ENCODE measurements around the gene KRTAP10-2.

KRTAP10-2 gene

GRCh38 chr21:44524414-44525371 is 26.6 kb downstream of the KRTAP10-2 start:
- DNase-seq, result no peak

GRCh38 chr21:44523567-44524413 is 27.5 kb downstream of the KRTAP10-2 start:
- DNase-seq, result no peak

GRCh38 chr21:44522753-44523204 is 28.5 kb downstream of the KRTAP10-2 start:
- no peak for DNase-seq

- no peak for DNase-seq
Measured at GRCh38 chr21:44521928-44522752, 29.2 kb downstream of the KRTAP10-2 start.

GRCh38 chr21:44521301-44521927 is 29.9 kb downstream of the KRTAP10-2 start:
- no peak for DNase-seq

- no peak for DNase-seq
Measured at GRCh38 chr21:44520326-44521300, 30.7 kb downstream of the KRTAP10-2 start.

GRCh38 chr21:44519346-44520325 is 31.7 kb downstream of the KRTAP10-2 start:
- no peak for DNase-seq

- no peak for DNase-seq
Measured at GRCh38 chr21:44518686-44519085, 32.6 kb downstream of the KRTAP10-2 start.

GRCh38 chr21:44517175-44517899 is 34.0 kb downstream of the KRTAP10-2 start:
- no peak for DNase-seq

- DNase-seq, result no peak
Measured at GRCh38 chr21:44516828-44517174, 34.5 kb downstream of the KRTAP10-2 start.

- DNase-seq, result no peak
Measured at GRCh38 chr21:44516342-44516741, 35.0 kb downstream of the KRTAP10-2 start.

GRCh38 chr21:44515359-44516165 is 35.7 kb downstream of the KRTAP10-2 start:
- DNase-seq, result no peak

- no peak for DNase-seq
Measured at GRCh38 chr21:44514746-44515358, 36.5 kb downstream of the KRTAP10-2 start.

- no peak for DNase-seq
Measured at GRCh38 chr21:44514218-44514520, 37.1 kb downstream of the KRTAP10-2 start.

- DNase-seq, result no peak
Measured at GRCh38 chr21:44513389-44514217, 37.7 kb downstream of the KRTAP10-2 start.

- no peak for DNase-seq
Measured at GRCh38 chr21:44512496-44513388, 38.6 kb downstream of the KRTAP10-2 start.
